Stimulated activated CD8-positive, alpha-beta memory T cell treated with anti-CD3 and anti-CD28 coated beads, Interleukin-12 subunit alpha, Interleukin-12 subunit beta, amount 100 ng/mL, for 24 hours (primary cell): Measurements from ENCODE around the gene AGBL1.

Experiments used
- DNase-seq: peaks from one replicate; pipeline ENCODE4 v3.0.0-alpha.2; 2020; ENCODE audit errors: extremely low read depth

The AGBL1 gene

DNA sequence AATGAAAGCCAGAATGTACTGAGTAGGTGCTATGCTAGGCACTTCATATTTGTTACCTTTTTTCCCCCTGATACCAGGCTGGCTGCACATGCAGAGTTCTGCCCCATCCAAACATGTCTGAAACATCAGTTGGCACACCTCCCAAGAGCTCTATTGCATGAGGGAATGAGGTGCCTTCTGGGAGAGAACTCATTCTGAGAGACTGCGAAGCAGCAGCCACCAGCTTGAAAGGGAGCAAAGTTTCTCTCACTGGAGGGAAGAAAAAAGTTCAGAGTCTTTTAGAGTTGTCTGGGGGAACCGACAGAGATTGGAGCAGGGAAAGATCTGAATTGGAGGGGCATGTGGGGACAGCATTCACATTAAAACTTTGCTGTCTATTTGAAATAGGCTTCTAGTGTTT lies 84.1 kb downstream of the AGBL1 start:
- DNase-seq, result no peak

DNA sequence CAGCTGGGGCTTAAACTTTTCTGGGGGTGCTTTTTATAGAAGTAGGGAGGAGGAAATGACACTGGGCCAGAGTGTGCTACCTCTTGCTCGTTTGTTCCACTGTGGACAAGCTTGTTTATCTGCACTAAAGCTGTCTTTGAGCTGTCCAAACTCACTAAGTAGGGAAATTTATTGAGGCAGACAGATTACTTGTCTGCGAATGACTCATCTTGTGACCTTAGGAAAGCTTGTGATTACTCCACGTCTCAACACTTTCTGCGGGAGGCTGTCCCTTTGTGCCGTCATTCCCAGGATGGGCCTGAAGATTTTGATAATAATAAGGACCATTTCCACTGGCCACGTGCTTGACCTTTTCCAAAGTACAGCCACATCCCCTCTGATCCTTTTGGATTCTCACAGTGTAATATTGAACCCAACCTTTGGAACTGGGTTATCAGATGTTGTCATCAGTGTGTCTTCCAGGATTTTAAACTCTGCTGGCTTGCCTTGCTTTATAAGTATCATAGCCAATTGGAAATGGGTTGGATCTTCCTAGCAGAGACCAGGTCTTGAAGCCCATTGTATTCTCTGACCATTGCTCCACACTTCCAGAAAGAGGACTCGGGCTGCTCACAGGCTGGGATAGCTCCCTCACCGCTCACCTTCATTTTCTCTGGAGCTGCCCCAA lies 84.7 kb downstream of the AGBL1 start:
- DNase-seq, result no peak

DNA sequence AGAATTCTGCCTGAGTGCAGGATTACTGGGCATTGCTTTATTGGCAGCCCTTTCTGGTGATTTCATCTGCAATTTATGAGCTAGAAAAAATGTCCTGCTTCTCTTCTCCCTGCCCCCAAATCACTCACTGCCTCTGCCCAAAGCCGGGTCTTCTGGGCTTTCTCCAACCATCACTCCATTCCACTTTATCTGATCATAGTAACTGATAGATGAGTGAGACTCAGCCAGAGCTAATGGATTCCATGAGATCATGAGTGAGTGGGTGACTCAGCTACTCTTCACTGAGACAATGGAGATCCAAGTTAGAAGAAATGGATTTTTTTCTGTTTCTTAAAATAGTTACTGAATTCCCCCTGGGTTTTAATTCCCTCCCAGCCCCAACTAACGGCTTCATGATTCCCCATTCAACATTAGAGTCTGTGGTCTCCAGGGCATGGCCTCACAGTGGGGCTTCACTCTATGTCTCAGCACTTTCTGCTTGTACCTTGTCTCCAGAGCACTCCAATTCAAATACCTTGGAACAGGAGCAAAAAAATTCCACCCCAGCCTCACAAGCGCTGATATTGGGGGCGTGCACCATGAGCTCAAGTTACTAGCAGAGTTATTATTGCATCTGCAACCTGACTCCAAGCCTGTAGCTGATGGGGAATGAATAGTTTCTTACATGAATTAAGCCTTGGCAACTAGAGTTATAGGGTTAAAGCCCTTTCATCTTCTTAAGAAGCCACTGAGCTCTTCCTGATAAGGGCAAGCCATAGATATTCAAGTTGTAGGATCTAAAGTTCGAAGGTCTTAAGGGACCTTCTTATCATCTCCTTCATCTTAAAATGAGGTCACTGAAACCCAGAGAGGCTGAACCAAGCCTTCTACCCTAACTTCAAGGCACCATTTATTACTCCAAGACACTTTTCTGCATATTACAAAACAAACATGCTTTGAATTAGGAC lies 85.9 kb downstream of the AGBL1 start:
- no peak for DNase-seq

DNA sequence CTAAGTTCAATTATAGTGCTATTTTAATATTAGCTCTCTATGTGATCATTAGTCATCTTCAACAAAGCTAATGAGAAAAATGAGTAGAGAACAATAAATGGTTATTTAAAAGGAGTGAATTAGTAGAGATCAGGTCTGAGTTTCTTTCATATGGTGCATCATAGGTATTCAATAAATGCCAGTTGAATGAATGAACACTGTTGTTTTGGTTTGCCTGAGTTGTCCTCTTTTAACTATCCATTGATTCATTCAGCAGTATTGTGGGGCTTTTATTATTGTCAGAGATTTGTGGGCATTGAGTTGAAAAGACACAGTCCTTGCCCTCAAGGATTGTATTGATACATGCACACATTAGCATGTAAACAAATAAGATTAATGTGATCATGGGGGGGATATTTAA lies 88.2 kb downstream of the AGBL1 start:
- no peak for DNase-seq

DNA sequence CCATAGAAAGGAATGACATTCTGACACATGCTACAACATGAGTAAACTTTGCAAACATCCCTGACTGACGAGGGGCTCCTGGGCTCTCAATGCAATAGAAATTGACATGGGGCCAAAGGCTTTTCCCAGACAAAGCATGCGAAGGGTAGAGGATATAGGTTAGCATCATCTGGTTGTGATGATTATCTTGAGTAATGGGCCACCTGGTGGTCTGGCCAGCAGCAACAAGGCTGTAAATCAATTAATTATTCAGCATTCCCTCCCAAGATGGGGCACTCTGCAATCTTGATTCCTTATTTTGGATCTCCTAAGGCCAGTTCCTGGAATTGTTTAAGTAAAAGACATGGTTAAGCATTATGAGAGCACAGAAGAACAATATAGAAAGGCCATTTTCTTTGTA lies 99.2 kb downstream of the AGBL1 start:
- no peak for DNase-seq

DNA sequence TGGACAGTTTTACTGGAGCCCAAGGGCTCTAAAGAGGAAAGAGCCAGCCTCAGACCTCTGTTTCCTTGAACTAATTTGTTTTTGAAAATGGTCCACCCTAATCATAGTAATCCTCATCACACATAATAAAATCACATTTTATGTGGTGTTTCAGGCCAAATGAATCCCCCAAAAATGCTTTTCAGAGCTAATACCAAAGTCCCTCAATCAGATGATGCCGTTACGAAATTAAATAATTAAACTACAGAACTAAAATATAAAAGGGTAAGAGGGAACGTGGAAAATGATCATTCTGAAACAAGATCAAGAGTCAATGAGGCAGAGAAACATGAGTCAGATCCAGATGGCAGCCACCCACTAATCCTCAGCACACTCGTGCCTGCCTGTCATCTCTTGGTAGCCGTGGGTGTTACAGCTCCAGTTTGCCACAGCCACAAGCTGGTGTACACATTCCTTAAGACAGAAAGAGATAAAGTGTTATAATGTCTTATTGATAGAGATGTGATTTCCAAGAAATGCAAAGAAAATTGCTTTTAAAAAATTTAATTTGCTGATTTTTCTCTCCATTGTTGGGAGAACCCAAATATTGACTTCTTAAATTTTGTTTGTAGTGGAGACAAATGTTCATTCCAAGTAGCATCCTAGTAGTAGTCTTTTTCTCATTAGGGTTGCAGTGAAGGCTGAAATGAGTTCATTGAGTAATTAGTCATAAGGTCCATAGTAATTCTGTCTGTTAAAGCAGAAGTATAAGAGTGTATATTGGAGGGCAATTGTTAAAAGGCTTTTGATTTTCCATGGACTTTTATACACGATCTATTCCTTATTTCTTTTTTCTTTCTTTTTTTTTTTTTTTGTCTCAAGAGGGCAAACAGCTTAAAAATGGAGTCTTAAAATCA lies 104.2 kb downstream of the AGBL1 start:
- peak; percentile 0 for DNase-seq

DNA sequence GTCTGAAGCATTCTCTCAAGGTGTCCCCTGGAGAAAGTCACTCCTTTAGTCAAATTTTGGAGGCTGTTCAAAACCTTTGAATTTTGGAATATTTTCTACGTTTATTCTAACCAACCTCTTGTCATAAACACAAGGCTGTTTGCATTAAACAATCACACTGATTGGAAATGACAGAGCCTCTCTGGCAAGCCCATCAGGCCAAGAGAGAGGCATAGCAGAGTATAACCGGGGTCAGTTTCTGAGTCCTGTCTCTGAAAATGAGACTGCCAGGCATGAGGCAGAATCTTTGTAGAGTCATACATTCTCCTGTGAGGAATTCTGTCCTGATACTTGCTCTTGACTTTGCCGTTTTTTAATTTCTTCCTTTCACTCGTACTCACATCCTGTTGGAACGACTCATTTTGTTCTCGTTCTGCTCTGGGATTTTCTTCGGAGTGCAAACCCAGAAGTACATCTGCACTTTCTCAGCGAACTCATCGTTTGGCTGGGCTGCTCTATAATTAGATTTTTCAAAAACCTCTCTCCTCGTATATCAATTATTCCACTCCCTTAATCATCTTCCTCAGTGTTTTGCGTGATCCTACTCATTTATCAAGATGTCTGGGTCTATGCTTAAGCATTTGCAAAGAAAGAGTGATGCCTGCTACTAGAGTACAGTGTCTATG lies 114.2 kb downstream of the AGBL1 start:
- DNase-seq, result no peak

DNA sequence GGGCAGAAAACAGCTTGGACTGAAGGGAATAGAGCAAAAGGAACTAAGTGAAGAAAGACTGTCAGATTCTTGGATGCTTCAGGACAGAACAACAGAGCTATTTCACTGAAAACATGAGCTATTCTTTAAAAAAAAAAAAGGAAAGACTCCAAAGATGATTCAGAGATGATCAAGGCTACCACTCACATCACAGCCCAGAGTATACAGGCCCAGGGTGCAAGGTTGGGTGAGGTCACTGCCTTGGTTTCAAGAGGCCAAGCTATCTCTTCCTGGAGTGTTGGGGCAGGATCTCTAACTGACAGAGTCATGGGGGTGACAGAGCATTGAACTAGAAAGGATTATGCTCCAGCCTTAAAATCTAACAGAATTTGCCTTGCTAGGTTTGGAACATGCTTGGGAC lies 118.1 kb downstream of the AGBL1 start:
- no peak for DNase-seq

DNA sequence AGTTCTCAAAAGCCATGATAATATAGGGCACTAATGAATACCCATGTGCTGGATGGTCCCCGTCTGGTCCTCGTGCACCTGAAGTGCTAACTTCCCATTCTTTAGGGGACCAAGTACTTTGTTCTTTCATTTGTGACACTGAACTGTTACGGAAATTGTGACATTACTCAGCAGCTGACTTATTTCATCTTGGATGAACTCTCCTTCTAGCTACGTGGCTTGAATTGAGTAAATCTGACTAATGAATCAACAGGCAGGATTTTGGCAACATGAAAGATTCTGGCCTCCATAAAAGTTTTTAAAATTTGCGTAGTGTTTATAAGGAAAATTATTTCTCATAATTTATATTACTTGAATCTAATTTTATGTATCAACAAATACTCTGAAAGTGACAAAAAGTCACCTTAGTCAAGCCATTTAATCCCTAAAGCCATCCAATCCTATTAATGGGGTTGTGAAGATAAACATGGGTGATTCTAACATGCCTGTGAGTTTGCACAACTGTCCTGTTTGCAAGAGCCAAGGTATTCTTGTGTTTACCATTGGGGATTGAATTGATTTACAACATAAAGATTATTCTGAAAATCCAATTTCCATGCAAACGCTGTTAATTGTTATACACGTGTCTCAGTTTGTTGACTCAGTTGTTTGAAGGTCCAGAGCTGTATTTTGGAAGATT lies 119.9 kb downstream of the AGBL1 start:
- DNase-seq, result no peak

DNA sequence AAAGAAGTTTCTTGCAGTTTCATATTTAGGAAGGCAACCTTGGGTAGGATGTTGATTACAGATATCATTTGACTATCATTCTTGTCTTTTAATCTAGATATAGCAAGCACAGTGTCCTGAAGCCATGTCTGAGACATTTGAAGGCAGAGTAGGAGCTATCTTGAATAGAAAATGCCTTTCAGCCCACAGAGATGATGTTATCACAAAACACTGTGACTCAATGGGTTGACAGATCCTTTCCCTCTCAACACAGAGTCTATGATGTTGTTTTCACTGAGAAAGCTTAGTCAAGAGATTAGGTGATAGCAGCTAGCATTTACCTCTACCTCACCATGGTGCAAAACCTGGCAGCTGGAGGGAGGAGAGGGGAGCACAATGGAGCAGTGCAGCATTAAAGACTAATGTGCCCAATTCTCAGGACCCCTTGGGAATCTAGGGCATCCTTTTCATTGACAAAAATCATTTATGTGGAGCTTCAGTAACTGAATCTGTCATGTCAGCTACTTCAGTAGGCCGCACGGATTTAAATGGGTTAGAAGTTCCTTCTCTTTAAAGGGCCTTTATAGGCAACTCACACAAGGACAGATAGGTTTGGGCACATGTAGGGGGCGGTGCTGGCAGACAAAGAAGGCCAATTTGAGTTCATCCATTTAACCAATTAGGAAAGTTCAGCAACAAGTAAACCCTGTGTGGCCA lies 121.8 kb downstream of the AGBL1 start:
- DNase-seq, result no peak

DNA sequence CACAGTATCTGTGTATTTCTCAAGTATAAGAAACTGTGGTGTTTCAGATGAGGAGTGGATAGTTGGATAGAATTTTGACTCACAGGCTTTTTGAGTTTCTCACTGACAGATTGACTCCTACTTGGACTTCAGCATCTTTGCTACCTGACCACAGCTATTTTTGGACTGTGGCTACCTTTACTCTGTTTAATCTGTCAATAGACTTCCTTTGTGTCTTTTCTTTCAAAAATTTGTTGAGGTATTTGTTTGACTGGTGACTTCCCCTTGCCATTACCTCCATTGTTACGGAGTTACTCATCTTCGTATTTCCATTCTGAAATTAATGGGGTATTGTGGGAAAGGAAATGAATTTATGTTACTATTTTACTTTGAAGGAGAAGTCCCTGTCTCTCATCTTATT lies 123.8 kb downstream of the AGBL1 start:
- DNase-seq, result no peak

DNA sequence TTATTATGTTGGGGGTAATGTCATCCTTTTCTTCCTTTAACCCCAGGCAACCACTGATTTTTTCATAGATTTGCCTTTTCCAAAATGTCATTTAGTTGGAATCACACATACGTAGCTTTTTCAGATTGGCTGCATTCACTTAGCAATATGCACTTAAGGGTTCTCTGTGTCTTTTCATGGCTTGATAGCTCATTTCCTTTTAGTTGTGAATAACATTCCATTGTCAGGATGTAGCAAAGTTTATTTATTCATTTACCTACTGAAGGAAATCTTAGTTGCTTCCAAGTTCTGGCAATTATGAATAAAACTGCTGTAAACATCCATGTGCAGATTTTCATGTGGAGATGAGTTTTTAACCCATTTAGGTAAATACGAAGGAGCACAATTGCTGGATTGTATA lies 125.4 kb downstream of the AGBL1 start:
- no peak for DNase-seq

DNA sequence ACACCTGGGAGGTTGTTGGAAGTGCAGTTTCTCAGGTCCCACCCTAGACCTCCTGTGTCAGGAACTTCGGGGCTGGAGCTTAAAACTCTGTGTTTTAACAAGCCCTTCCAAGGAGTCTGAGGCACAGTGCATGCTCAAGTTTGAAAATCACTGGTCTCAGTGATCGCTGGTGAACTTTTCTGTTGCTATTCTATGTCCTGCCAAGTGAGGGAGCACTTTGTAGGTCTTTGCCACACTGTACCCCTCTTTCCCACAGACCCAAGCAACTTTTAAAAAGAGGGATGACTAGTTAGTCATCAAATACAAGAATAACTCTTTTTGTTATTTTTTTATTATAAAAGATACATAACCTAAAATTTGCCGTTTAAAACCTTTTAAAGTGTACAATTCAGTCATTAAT lies 133.7 kb downstream of the AGBL1 start:
- DNase-seq, result no peak

DNA sequence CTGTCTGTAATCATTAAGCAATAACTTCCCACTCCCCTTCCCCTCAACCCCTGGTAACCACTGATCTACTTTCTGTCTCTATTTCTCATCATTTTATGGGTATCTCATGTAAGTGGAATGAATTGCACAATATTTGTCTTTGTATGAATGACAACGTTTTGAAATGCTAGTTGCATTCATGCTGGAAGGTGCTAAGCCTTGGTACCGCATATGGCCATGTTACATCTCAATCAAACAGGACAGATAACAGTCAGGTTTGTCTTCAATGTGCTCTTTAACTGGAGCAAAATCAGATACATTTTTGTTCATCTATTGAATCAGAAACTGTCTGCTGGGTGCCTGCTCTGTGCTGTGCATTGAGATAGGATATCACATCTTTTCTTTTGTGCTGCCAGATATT lies 134.2 kb downstream of the AGBL1 start:
- no peak for DNase-seq

DNA sequence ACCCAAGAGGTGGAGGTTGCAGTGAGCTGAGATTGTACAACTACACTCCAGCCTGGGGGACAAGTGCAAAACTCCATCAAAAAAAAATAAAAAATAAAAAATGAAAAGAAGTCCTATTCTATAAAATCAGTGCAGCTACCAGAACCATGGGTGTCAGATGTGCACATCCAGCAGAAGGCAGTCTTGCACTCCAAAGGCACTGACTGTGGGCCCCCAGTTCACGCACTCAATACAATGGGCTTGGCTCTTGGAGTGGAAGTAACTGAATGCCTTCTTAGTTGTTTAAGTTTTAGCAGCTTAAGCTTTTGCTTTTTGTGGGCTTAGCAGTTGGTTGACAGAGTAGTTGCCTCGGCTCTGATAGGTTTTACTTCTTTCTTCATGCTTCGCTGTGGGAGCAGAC lies 141.4 kb downstream of the AGBL1 start:
- DNase-seq, result no peak

DNA sequence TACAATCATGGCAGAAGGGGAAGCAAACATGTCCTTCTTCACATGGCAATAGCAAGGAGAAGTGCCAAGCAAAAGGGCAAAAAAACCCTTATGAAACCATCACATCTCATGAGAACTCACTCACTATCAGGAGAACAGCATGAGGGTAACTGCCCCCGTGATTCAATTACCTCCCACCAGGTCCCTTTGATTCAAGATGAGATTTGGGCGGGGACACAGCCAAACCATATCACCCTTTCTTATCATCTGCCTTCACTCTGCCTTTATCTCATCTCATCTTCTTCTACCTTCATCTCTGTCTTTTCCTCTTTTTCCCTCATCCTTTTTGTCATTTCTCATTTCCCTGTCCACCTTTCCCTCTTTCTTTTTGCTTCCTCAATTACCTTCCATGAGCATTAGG lies 149.6 kb downstream of the AGBL1 start:
- no peak for DNase-seq

DNA sequence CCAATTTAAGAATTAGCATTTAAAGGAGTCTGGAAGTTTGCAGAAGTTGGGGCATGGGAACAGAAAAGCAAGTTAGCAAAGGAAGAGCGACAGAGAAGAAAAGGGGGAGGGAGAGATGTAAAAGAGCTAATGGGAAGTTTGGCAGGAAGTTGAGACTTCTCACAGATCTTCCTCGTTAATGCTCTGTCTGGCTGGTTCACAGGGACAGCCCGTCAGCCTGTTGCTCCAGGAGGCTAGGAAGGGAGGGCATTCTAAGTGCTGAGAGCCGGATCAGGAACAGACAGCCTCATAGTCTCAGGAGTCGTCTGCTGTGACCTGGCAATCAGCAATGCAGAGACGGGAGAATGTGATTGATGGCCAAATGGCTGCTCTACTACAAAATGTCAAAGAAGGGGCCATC lies 150.3 kb downstream of the AGBL1 start:
- DNase-seq, result no peak

DNA sequence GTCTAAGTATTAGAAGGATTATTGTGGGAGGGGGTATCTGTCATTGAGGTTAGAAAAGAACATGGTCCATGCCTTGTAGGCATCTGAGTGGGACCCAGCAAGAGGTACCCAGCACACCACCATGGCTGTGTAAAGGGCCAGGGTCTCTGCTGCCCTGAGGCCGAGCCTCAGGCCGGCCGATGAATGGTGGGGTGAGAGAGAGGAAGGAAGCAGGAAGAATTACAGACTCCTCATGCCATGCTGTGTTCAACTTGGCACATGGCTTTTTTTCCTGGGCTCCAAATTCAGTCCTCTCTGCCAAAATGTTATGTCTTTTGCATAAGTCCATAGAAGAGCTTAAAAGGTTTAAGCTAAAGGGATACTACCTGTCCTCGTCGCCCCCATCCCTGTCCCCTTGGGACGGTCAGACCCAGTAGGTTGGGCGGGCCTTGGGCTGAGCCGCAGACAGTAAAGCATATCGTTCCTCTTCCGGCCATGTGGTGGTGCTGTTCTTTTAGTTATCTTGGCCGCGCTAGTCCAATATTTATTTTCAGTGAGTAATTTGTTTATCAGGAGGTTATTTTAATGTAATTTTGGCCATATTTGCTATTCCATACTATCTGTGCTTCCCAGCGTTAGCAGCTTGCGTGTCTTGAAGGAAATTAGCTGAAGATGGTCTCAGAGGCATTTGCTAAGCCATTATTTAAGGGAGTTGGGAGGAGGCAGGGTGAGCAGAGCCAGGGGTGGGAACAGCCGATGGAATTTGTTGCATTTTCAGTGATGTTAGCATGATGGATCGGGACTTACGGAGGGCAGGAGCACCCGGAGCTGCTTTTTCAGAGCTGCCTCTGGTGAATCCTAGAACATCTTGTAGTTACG lies 152.4 kb downstream of the AGBL1 start:
- peak; percentile 1 for DNase-seq

DNA sequence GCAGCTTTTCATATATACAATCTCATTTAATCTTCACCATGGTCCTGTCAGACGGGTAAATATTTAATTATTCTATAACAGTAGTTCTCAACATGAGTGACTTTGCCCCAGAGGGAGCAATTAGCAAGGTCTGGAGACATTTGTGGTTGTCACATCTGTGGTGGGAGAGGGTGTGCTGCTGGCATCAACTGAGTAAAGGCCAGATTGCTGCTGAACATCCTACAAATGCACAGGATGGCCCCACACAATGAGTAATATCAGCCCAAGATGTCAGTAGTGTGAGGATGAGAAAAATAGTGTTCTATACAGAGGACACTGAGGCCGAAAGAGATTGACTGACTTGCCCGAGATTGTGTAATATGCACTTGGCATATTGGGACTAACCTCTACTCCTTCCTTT lies 156.0 kb downstream of the AGBL1 start:
- DNase-seq, result no peak
